GM19467 (cell line): ENCODE data around the gene COG4.
"Not testable (repeated sequence)": the region's sequence is repeated elsewhere in the genome, so short reads cannot be mapped to it uniquely, and the experiment has no call there.

Experiments
- ATAC-seq: cut with Tn5 transposase; IDR thresholded peaks from one replicate; pipeline ENCODE4 v1.9.1; 2021; ENCODE audit warnings: mild to moderate bottlenecking, moderate library complexity; ENCODE audit not compliant: unreplicated experiment

Gene COG4

DNA sequence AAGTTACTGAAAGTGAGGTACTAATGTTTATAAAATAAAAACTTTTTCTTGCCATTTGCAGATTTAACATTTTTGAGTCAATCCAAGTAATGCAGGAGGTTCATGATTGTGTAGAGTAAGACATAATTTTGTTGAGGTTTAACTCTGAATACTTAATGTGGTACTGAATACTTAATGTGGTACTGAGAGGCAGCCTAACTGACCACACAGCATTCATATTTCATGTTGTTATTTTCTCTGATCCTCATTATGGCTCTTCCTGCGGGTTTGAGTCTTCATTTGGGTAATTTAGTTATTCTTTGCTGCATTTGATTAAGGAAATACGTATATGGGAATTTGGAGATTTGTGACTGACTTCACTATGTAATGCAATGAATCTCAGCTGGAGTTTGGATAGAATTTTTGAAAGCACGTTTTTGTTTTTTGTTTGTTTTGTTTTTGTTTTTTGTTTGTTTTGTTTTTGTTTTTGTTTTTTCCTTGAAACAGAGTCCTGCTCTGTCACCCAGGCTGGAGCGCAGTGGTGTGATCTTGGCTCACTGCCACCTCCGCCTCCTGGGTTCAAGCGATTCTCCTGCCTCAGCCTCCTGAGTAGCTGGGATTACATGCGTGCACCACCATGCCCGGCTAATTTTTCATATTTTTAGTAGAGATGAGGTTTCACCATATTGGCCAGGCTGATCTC lies 4.1 kb upstream of the COG4 start:
- no peak for ATAC-seq

DNA sequence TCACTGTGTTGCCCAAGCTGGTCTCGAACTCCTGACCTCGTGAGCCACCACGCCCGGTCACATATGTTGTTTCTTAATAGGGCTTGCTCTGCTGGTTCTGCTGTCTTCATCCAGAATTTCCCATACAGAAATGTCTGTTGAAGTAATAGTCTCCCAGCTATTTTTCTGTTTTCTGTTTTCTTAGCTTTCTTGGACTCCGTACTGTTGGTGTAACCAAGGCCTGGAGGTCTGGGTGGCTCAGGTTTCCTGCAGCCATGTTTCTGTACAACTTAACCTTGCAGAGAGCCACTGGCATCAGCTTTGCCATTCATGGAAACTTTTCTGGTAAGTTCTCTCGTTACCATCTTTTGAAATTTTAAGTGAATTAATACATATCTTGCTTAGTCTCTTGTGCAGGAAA lies 3.0 kb upstream of the COG4 start:
- ATAC-seq = no peak

DNA sequence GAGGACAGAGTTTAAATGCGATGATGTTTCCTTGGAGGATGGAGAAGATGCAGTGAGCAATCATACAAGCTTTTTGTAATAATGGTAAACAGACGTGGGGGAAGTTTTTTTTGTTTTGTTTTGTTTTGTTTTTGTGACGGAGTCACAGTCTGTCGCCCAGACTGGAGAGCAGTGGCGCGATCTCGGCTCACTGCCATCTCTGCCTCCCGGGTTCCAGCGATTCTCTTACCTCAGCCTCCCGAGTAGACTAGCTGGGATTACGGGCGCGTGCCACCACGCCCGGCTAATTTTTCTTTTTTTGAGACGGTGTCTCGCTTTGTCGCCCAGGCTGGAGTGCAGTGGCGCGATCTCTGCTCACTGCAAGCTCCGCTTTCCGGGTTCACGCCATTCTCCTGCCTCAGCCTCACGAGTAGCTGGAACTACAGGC lies 1.1 kb upstream of the COG4 start:
- ATAC-seq = not testable (repeated sequence)

DNA sequence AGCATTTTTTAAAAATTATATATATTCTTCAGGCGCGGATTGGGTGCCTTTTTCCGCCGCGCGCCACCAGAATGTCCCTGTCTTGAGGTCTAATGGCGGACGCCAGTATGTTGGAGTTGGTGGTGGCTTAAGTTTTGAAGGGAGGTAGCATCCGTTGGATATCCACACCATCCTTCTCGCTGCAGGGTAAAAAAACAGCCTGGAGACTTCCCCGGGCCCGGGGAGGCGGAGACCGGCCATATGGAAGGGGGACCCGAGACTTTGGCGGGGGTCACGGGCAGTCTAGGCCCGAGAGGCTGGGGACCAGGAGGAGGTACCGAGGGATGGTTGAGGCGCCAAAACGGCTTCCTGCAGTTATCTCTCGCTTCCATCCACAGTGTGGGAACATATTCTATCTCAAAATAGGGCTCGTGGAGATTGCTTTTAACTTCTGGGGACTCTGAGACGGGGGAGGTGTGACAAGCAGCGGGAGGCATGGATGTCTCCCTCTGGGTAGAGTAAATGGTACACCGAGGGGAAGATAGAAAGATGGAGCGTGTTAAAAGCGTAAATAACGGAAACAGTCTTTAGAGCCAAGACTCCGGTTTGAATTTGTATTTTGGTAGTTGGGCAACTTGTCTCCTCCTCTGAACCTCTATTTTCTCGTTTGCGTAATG lies 517 bp upstream of the COG4 start, which contains the start of gene SF3B3:
Gene SF3B3, plus strand, starts transcription at position 74 of the 656 bp plus-strand sequence. CDS start 2,841 bp downstream, outside the sequence.
- ATAC-seq = no peak

DNA sequence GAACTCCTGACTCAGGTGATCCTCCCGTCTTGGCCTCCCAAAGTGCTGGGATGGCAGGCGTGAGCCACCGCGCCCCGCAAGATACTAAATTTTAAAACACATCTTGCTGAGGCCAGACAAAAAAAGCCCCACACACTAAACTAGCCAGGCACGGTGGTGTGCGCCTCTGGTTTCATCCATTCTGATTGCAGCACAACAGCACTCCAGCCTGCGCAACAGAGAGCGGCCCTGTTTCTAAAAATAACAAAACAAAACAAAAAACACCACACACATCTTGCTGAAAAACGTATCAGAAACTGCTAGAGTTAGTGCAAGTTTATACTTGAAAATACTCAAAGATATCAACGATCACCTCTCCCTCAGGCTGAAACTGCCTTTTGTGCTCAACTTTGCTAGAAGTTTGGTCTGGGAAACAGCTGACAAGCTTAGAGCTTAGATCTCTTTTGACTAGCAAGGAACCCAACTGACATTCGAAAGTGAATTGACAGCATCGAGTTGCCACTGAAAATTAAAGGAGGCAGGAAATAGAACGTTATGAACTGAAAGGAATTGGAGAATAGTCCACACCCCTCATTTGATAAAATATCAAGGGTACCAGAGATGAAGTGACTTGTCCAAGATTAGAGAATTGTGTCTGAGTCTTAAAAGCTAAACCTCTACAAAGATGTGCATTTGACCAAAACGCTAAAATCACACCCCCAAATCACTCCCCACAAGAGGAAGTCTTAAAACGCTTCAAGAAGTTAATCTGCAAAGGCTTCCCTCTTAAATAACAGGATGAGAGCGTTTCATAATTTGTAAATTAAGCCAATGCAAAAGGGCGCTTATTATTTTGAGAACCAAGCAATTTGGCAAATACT lies 908 bp downstream of the COG4 start:
- ATAC-seq = no peak

DNA sequence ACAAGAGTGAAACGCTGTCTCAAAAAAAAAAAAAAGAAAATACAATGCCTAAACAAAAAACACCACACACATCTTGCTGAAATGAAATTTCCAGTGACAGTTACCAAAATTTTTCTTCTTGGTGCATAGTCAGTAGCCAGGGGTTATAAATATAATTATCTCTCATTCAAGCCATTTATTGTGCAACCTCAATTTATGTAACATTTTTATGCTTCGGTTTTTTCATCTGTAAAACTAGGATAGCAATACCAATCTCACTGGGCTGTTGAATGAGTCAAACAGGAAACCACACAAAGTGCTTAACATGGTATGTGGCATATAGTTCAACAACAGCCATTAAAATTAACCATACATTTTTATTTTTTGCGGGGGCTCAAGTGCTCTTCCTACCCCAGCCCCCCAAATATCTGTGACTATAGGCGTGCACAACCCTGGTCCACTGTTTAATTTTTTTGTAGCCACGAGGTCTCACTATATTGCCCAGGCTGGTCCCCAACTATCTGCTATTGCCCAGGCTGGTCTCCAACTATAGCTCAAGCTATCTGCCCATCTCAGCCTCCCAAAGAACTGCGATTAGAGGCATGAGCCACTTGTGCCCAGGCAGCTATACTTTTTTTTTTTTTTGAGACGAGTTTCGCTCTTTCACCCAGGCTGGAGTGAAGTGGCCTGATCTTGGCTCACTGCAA lies 2.6 kb downstream of the COG4 start:
- no peak for ATAC-seq

DNA sequence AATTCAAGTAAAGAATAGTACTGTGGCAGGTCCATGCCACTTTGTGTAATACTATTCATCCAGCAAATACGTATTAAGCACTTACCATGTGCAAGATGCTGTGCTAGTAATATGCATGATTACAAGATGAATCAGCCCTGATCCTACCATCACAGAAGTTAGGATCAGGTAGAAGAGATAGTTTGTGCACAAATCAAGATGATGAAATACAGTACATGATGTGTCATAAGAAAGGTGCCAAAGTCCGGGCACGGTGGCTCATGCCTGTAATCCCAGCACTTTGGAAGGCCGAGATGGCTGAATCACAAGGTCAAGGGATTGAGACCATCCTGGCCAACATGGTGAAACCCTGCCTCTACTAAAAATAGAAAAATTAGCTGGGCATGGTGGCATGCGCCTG lies 10.9 kb downstream of the COG4 start:
- no peak for ATAC-seq

DNA sequence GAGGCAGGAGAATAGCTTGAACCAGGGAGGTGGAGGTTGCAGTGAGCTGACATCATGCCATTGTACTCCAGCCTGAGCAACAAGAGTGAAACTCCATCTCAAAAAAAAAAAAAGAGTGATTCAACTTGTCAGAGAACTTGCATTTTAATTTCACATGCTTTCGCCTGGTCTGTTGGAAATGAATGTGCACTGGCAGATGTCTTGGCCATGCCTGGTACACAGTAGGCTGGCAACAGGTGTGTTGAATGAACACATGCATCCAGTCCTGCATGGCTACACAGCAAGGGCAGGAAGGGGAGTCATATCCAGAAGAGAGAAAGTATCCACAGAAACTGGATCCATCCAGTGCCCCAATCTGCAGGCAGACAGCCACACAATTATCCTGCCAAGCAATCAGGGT lies 11.5 kb downstream of the COG4 start:
- ATAC-seq = no peak

DNA sequence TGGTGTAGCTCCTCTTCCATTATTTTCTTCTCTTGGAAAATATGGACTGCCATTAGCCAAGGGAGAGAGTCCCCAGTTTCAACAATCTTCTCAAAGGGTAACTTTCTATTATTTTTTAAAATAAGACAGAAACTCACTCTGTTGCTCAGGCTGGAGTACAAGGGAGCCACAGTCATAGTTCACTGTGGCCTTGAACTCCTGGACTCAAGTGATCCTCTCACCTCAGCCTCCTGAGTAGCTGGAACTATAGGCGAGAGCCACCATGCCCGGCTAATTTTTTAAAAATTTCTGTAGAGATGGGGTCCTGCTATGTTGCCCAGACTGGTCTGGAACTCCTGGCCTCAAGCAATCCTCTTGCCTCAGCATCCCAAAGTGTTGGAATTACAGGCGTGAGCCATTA lies 13.1 kb downstream of the COG4 start:
- no peak for ATAC-seq

DNA sequence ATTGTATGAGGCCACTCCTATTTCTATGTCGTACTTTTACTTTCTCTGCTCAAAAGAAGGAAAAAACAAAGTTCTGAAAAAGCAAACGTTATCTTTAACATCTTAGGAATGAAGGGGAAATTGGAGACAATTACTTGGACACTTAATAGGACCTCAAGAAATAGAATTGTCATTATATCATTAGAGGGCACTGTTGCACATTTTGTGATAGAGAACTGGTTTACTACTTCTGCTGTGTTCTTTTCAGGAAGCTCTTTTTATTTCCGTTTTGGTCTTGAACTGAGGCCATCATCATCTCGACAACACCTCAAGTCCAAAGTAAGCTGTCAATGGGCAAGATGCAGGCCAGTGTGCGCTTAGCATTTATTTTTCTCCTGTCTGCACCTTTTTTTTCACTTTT lies 14.6 kb downstream of the COG4 start:
- ATAC-seq = no peak

DNA sequence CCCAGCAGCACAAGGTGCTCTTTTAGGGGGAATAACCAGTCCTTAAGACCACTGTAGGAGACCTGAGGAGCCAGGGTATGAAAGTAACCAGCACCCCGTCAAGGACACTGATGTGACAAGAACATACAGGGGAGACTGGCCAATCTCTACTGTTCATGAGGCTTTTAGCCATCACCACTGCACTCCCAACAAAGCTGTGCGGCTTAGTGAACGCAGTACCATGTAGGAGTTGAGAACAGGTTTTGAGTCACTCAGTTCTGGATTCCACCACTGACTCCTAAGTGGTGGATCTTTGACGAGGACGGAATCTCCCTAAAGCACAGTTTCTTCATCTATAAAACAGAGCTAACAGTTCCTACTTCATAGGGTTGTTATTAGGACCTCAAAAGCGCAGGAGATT lies 26.8 kb downstream of the COG4 start:
- ATAC-seq = no peak

DNA sequence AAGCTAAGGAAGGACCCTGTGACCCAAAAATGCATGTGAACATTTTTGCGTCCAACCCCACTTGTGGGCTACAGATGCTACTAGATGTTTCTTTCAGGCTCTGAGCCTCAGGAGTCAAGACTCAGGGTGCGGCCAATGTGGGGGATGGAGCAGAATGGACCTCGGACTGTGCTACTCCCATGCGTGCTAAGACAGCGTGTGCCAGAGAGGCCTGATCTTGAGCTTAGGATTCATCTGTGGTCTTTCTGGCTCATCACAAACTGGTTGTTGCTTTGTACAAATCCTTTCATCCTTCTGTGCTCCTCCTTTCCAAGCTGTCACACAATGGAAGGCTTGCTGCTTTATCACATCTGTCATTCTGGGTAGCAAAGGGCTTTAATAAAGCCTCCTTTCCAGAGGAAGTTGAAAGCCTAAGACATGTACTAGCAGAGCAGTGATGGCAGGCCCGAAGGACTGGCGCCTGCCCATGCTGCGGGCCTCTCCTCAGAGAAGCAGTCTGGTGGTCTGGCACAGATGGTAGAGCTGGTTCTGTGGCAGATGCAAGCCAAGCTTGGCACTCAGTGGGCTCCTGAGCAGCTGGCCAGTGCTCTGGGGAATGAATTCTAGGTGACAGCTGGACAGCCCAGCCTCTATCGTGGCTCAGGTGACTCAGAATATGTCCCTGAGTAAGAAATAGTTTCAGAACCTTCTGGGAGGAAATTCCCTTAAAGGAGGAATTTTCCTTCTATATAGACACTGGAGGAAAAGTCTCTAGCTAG lies 27.8 kb downstream of the COG4 start:
- no peak for ATAC-seq

DNA sequence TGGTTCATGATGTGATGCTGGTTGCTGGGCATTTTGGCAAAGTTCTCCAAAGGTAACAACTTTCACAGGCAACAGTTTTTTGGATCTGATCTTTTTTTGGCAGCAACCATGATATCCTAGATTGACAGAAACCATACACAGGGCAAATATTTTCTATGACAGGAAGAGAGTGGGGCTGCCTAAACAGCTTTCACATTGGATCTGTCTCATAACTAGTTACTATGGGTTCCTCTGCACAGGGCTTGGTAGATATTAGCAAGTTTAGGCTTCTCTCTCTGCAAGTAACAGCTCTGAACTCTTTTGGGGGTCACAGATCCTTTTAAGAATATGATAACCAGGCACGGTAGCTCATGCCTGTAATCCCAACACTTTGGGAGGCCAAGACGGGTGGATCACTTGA lies 28.6 kb downstream of the COG4 start:
- ATAC-seq = no peak

DNA sequence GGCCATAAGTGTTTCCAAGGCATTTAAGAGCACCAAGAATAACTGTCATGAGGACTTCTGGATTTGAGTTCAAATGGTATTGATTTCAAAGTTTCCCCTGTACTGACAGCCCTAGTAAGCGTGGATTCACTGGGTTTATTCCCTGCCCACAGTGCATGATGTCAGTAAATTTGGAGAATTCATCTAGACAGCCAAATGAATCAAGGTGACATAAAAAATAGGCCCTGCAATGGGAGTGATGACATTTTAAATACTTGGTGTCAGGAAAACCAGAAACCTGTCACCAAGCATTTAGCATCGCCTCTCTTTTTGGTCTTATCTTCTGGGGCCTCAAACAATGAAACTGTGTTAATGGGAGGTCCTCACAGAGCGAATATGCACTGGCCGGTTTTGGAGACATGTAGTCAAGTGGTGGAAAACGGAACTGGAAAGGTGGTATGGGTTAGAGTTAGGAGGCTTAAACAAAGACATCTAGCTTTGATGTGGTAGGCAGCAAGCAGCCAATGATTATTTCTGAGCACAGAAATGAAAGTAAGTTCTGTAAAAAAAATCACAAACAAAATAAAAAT lies 29.1 kb downstream of the COG4 start:
- ATAC-seq = no peak

DNA sequence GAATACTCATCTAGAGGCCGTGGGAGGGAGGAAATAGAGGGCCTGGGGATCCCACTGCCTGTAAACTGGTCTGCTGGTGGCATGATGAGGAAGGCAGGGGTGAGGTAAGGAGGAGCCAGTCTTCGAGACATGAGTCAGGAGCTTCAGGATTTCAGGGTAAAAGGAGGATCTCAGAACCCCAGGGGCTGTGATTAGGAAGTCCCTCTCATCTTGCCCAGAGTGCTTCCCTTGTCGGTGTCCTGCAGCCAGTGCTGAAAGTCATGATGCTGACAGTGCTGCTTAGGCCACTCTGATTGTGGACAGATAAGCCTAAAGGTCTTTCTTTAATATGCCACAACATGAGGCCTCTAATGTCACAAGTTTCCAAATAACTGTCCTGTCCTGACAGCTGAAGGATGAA lies 29.6 kb downstream of the COG4 start:
- ATAC-seq = no peak

DNA sequence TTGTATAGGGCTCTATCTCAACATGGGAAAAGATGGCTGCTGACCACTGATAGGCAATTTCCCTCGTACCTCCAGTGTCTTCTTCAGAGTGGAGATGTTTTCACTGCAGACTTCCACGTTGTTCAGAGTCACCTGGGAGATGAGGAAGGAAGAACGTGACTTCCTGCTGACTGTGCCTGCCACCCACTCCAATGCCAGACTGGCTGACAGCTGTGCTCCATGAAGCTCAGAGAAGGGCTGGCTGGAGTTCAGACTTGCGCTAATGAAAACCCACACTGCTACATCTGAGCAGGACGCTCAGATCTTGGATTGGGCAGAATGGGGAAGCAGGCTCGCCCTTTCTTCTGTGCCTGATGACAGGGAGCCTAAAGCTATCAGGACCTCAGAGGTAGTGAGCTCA lies 33.1 kb downstream of the COG4 start:
- no peak for ATAC-seq

DNA sequence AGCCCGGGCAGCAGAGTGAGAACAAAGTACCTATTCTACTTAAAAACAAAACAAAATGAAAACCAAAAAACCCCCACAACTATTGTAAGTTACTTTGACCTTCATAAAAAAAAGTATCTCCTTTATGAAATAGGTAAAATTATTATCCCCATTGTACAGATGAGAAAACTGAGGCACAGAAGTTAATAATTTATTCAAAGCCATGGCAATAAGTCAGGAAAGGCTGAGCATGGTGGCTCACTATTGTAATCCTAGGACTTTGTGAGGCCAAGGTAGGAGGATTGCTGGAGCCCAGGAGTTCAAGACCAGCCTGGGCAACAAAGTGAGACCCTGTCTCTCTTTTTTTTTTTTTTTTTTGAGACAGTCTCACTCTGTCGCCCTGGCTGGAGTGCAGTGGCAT lies 38.5 kb downstream of the COG4 start:
- no peak for ATAC-seq

DNA sequence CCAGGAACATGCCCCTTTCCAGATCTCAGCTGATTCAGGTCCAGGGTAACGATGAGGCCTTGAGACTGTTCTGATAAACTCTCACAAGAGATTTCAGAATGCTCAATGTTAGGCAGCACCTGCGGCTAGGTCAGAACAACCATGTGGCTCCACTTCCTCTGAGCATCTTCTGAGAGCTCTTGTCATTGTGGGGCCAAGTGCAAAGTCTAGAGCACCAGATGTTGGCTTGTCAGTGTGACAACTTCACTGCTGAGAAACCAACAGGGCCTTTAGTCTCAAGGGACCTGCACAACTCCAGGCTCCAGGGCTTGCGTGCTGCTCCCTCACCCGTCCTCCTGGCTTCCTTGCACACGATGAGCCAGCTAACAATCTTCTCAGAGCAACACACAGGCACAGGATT lies 39.9 kb downstream of the COG4 start:
- no peak for ATAC-seq

DNA sequence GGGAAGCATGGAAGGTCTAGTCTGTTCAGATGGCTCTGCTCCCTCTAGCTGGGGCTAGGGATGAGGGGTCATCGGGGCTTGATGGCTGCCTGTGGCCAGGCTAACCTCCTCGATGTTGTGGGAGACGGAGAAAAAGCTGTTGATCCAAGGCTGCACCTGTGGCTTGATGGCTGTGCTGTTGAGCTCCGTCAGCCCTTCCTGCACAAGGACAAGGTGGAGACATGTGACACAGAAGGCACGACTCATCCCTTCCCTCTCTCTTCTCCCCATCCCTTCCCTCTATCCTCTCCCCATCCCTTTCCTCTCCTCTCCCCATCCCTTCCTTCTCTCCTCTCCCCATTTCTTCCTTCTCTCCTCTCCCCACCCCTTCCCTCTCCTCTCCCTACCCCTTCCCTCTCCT lies 40.7 kb downstream of the COG4 start:
- no peak for ATAC-seq

DNA sequence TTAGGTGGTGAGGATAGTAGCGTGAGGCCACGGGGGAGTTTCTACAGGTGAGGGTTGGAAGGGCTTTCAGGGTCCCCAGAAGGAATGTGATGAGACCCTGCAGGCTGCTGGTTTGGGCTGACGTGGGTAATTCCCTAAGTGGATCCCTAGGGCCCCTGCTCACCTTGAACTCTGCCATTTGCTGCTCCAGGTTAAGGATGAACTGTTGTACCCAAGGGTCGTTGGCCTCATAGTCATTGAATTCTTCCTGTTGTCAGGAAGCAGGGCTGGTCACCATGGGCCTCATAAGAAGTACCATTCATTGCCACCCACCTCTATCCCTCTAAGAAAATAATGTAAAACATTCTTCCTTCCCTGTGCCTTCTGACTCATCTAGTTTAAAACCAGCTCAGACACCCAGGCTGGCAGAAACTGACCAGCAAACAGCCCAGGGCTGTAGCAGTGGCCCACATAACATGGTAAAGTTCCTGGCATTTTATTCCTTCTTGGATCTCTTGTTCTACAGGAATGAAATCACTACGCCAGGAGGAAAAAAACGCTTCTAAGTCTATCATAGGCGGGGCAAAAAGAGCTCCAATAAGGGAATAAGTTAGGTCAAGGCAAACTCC lies 41.3 kb downstream of the COG4 start:
- ATAC-seq = no peak
